GM12874 (cell line): ENCODE results near the gene NTRK3.

Source experiments
- TF ChIP-seq, protein P1 (sequence below): IDR thresholded peaks from 2 replicates; pipeline ENCODE4 v1.5.1; 2011; ENCODE audit warnings: low read depth, mild to moderate bottlenecking, control low read depth, low read length, moderate library complexity; ENCODE audit not compliant: insufficient read depth

NTRK3 gene

DNA sequence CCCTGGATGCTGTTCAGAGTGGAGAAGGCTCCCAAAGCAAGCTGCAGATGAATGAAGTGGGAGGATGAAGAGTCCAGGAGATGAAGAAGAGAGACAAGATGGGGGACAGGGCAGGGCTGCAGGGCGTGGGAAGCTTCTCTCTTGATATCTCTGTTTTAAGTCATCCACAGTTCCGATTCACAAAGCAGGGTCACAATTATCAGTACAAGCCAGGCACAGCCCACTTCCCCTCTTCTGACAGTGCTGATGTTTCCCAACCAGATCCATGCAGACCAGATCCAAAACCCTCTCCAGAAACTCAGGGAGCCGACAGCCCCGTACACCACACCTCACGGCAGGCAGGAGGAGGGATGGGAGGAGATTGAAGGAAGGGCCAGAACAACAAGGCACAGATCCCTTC, 31.1 kb downstream of the NTRK3 start:
- TF ChIP-seq, protein P1, sequence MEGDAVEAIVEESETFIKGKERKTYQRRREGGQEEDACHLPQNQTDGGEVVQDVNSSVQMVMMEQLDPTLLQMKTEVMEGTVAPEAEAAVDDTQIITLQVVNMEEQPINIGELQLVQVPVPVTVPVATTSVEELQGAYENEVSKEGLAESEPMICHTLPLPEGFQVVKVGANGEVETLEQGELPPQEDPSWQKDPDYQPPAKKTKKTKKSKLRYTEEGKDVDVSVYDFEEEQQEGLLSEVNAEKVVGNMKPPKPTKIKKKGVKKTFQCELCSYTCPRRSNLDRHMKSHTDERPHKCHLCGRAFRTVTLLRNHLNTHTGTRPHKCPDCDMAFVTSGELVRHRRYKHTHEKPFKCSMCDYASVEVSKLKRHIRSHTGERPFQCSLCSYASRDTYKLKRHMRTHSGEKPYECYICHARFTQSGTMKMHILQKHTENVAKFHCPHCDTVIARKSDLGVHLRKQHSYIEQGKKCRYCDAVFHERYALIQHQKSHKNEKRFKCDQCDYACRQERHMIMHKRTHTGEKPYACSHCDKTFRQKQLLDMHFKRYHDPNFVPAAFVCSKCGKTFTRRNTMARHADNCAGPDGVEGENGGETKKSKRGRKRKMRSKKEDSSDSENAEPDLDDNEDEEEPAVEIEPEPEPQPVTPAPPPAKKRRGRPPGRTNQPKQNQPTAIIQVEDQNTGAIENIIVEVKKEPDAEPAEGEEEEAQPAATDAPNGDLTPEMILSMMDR: no peak

DNA sequence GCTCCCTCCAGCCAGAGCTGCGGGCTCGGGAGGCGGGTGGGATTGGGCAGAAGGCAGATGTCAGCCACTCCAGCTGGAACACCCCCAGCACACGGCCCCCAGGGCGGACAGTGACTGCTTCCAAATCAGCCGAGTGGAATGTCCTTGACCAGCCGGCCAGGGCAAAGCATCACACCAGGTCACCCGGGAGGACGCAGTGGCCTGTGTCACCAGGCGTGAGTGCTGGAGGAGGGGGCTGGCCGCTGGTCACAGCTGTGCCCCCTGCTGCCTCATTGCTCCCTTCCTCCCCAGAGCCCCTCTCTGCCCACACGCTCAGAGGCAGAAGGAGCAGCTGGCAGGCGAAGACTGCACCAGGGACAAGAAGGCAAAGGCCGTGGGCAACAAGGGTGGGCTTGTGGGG, 33.5 kb downstream of the NTRK3 start:
- TF ChIP-seq, protein P1: no peak

GRCh38 chr15:88221836-88222235, 34.7 kb downstream of the NTRK3 start:
- TF ChIP-seq, protein P1: no peak

DNA sequence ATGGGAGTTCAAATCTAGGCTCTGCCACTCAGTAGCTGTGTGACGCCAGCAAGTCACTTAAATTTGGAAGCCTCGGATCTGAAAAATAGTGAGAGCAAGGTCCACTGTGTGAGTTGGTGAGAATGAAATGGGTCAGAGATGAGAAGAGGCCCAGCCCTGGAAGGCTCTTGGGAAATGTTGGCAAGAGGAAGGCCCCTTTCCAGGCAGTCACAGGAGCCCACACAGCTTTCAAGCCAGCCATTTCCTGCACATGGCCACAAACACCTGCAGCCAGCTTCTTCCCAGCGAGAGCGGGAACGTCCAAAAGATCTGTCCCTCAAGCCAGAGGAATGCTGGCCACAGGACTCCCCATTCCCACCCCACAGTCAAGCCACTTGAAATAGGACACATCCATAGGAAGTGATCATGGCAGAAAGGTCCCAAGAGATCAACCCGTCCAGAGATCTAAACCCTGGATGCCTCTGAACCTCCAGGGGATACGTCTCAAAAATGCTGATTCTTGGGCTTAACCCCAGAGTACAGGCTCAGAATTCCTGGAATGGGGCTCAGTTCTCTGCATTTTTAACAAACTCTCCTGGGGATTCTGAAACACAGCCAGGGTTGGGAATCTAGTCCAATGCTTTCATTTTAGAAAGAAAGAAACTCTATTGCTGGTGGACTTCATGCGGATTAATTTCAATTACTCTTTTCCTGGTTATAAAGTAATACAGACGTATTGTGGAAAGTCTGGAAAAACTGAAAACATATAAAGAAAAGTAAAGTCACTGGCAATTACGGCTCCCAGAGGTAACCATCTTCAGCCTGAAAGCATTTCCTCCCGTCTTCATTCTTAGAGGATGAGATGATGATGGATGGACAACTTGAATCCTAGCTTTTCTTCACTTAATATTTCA, 35.9 kb downstream of the NTRK3 start:
- TF ChIP-seq, protein P1: no peak

DNA sequence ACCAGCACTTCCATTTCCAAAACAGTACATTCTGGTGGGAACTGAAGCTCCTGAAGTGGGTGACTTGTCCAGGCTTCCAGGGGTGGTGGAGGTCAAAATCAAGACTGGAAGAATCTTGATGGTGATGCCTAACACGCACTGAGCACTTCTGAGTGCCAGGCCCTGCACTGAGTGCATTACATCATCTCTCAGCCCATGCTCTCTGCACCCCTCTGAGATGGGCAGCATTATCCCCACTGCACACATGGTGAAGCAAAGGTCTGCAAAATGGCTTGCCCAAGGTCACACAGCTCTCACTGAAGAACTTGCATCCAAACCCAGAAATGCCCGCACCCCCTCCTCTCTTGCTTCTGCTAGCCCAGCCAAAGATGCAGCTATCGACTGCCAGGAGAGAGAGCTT, 36.9 kb downstream of the NTRK3 start:
- TF ChIP-seq, protein P1: no peak

DNA sequence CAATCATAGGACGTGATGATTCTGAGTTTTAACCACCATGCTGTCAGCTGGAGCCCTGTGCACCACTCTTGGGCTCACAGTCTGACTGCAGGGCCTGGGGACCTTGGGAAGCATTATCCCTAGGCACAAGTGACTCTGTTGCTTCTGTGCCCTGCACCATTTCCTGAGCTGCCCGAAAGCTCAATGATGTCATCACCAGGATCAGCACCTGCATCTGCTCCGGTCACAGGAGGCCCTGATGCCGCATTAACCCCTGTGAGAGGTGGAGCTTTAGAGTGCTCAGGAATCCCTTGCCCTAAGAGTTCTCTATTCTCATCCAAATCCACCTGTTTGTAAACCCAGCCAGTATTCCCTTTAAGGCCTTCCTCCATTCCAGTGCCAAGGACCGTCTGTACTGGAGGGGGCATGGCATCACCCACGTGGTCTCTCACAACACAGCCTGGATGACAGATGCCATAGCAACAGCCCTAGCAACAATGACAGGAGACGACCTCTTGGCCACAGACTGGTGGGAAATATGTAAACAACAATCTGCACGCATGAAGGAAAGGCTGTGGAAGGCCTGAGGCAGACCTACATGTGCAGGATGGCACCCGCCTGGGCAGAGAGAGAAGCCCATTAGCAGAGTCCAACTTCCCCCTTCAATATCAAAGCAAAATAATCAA, 37.9 kb downstream of the NTRK3 start:
- TF ChIP-seq, protein P1: no peak

DNA sequence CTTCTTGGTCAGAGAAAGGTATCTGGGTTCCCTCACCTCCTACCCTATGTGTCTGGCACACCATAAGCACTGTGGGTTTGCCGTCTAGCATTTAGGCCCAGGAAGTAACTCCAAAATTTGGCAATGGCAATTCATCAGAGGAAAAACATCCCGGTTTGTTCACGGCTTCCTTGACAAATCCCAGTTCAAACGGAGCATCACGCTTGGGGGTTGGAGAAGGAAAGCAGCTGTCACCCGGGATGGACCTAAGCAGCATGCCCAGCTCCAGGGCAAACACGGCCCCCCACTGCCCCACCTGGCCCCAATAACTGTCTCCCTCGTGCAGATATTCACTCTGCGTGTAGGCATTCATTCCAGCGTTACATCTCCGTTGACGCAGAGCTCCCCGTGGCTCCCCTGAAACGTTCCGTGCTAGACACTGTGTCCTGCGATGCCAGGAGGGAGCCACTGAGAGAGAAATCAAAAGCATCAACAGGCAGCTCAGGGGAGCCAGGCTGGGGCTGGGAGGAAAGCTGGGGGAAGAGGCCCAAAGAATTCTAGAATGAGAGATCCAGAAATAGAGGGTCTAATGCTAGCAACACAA, 41.4 kb downstream of the NTRK3 start:
- TF ChIP-seq, protein P1: no peak
